GM21717 (cell line): ENCODE results near the gene OAS2.

Experiments
- ATAC-seq: cut with Tn5 transposase; IDR thresholded peaks from one replicate; pipeline ENCODE4 v1.9.1; 2021; ENCODE audit warnings: mild to moderate bottlenecking, moderate library complexity; ENCODE audit not compliant: unreplicated experiment

Gene OAS2

DNA sequence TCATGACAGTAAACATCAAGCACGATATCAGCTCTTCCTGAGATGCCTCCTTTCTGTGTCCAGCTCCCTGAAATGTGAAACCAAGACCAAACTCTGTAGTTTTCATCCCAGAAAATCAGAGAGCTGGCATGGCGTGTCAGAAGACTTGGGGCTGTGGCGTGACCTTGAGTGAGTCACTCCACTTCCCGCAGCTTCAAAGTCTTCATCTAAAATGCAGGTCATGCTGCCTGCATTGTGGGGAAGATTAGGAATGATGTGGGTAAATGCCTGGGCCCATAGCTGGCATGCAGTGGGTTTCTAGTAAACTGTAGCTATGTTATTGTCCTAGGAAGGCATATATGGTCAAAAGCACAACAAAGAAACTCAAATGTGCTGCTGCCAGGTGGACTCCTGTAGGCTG, 28.8 kb downstream of the OAS2 start:
- ATAC-seq, result no peak

DNA sequence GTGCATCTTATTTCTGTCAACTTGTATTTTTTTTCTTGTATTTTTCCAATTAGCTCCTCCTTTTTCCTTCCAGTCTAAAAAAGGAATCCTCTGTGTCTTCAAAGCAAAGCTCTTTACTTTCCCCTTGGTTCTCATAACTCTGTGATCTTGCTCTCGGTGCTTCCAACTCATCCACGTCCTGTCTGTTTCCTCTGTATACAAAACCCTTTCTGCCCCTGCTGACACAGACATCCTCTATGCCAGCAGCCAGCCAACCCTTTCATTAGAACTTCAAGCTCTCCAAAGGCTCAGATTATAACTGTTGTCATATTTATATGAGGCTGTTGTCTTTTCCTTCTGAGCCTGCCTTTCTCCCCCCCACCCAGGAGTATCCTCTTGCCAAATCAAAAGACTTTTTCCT, 32.4 kb downstream of the OAS2 start:
- no peak for ATAC-seq

DNA sequence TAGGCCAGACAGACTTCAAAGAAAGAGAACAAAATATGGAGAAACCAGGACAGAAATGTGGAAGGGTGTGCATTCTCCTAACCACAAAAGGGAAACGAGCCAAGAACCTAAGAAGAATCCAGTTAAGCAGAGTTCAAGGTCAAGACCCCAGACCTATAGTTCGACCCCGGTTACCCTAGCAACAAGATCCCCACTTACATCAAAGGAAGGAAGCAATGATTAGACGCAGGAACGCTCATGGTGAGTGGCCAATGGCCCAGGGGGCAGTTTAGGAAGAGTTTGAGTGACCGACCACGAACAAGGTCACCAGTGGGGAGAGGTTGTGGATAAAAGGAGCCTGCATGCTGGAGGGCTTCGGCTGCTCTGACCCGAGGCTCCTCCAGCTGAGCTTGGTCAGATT, 36.2 kb downstream of the OAS2 start:
- ATAC-seq, result no peak

DNA sequence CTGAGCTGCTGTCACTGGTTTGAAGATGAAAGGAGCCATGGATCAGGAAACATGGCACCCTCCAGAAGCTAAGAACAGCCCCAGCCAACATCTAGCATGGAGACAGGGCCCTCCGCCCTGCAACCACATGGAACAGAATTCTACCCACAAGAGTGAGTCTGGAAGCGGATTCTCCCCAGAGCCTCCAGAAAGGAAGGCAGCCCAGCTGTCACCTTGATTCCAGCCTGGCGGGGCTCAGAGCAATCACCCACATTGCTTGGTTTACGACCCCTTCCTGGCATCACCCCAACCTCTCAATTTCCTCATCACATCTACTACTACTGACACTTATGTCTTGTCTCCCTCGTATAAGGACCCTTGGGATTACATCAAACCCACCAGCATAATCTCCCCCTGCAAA, 38.5 kb downstream of the OAS2 start:
- ATAC-seq, result no peak

DNA sequence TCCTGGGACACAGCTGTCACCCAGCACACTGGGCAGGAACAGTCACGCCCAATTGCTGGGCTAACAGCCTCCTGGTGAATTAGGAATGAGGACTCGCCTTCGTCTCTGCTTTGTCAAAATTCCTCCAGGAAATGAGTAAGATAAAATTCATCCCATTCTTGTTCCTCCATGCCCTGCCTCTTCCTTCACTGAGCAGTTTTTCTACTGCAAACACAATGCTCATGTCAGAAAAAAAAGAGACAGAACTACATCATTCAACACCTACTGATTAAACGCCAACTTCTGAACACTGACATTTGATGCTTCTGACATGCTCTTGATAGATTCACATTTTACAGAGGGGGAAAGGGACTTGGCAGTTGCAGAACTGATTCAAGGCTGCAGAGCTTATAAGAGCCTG, 40.7 kb downstream of the OAS2 start:
- ATAC-seq, result no peak

DNA sequence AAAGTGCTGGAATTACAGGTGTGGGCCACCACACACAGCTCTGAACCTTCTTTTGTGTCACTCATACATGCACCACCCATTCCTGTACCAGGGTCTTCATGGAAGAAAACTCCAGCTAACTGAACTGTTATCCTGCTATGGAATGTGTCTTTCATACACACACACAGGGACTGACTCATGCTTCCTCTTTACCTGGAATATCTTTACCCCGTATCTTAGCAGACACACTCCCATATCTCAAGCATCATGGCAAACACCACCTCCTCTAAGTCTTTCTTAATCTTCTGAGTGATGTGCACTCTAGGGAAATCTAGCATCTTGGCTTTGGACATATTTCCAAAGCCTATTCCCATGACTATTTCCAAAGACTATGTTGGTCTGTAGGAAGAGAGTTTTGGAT, 43.2 kb downstream of the OAS2 start:
- ATAC-seq, result no peak

DNA sequence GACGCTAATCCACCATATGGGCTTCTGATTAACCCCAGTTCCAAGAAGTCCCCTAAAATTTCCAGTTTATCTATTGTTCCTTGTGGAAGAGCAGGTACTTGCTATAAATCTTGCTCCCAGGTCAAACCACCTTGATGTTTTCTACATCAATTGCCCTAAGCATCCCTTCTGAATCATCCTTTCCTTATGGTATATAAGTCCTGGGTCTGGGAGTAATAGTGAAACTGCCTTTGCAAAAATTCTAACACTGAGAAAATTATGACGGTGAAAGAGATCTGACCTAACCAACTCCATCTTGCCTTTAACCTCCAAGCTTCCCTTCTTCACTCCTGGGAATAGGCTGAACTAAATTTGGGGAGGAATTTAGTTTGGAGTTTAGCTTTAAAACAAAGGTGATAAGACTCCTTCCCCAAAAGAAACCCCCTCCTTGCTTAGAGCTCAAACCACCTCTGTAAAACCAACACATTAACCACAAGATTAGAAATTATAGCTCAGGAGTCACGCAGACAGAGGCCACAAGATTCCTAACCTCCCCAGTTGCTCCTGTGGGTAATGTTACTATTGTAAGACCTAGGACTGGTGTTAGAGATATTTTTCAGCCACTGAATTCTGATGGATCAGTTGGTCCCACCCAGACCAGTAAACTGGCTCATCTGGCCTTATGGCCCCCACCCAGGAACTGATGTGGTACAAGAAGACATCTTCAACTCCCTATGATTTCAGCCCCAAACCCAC, 44.4 kb downstream of the OAS2 start:
- no peak for ATAC-seq

DNA sequence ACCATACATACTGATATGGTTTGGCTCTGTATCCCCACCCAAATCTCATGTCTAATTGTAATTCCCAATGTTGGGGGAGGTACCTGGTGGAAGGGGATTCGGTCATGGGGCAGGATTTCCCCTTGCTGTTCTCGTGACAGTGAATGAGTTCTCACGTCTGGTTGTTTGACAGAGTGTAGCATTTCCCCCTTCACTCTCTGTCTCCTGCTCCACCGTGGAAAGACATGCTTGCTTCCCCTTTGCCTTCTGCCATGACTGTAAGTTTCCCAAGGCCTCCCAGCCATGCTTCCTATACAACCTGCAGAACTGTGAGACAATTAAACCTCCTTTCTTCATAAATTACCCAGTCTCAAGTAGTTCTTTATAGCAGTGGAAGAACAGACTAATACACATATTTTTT, 49.4 kb downstream of the OAS2 start:
- ATAC-seq, result no peak

DNA sequence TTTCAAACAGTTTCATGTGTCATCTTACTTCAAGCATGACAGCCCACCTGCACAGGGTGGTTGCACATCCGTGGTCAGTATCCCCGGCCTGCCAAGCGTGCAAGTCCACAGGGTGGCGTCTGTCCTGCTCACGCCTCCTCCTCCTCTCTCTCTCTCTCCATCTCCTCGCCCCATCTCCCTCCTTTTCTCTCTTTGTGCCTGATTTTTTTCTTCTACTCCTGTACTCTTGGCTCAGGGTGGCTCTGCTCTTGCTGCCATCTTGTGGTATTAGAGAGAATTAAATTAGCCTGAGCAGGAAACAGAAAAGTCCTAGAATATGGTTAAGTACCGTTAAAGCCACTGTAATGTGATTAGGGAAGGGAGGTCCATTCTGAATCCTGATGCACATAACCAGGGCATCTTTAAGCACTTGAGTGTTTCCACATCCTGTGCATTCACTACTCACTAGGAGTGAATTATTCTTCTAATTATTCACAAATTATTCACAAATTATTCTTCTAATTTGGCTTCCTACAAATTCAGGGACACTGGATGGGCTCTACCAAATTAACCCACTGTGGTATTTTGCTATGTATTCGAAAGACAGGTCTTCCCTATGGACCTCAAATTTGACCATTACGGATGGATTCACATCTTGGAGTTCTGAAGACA, 52.7 kb downstream of the OAS2 start:
- no peak for ATAC-seq

DNA sequence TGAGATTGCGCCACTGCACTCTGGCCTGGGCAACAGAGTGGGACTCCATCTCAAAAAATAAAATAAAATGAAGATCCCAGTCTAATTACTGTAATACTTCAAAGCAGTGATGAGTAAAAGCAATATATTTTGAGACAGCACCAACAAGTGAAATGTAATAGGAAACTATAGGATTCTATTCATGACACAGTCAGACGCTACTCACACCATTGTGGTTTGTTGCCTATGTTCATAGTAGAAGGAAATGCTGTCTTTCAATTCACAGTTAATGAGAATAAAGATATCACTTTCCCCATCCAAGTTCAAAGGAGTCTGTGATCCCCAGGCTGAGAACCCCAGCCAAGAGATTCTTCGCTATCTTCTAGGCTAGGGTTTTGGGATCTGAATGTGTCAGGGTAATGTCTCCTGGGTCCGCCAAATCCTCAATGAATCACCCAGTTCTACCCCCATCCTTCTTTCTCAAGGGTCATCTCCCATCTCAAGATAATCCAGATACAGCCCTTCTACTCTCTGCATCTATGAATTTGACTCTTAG, 61.7 kb downstream of the OAS2 start:
- no peak for ATAC-seq

DNA sequence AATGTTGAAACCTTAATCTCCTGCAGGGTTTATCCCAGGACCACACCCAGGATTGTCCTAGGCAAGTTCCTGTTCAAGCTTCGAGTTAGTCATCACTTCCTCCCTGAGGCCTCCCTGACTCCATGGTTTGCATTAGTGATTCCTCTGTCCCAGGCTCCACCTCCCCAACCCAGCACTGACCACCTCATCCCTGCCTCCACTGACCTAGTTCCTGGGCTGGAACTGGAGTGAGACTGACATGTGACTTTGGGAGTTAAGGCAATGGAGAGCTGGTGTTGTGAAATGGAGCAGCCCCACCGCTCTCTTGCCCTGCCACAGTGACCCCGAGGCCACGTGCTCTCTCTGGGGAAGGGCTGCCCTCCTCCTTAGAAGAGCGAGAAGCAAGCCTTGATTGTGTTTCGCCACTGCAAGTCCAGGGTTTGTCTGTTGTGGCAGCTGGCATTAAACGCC, 62.4 kb downstream of the OAS2 start:
- ATAC-seq, result no peak

DNA sequence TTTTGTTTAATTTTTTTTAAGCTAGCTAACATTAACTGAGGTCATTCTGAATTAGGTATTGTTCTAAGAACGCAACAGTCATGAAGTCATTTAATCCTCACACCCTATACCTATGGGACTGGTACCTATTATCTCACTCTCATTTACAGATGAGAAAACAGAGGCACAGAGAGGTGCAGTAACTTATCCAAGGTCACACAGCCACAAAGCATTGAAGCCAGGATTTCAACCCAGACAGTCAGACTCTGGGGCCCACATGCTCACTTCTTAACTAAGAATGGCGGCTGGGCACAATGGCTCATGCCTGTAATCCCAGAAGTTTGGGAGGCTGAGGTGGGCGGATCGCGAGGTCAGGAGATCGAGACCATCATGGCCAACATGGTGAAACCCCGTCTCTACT, 63.2 kb downstream of the OAS2 start:
- ATAC-seq, result no peak

DNA sequence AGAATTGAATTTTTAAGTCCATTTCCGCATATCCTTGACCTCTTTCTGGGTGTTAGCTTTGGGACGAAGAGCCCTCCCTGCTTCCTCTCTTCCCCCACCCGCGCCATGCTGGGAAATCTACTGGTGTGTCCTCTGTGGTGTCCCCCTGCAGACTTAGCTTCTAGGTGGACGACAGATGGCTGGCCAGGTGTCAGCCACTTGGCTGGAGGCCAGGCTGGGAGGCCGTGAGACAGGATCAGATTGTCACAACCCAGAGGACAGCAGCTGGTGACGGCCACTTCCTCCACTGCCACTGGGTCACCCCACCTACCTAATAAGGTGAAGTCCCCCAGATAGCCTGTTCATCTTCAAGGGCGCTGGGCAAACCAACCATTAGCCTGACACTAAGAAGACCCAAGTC, 64.9 kb downstream of the OAS2 start:
- no peak for ATAC-seq

DNA sequence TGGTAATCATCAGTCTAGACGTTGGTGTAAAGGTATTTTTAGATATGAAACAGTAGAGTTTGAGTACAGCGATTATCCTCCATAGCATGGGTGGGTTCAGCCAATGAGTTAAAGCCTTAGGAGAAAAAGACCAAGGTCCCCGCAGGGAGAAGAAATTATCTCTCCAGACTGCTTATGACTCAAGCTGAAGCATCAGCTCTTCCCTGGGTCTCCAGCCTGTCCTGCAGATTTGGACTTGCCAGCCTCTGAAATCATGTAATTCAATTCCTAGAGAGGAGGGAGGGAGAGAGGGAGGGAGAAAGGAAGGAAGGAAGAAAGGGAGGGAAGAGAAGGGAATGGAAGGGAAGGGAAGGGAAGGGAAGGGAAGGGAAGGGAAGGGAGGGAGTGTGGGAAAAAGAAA, 66.2 kb downstream of the OAS2 start:
- ATAC-seq, result no peak

DNA sequence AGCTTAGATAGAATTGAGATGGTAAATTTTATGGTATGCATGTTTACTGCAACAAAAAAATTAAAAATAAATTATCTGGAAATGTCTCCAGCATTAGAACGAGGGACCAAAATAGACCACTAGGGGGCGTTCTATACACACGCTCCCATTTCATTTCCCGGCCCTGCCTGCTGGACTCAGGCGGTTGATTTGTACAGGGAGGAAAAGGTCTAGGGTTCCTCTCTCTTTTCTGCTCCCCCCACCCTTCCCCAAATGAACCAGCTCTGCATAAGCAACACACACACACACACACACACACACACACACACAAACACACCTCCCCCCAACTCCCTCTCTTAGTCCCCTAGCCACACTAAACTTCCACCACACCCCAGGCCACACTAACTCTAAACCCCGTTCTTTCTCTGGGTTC, 70.4 kb downstream of the OAS2 start:
- ATAC-seq, result no peak

DNA sequence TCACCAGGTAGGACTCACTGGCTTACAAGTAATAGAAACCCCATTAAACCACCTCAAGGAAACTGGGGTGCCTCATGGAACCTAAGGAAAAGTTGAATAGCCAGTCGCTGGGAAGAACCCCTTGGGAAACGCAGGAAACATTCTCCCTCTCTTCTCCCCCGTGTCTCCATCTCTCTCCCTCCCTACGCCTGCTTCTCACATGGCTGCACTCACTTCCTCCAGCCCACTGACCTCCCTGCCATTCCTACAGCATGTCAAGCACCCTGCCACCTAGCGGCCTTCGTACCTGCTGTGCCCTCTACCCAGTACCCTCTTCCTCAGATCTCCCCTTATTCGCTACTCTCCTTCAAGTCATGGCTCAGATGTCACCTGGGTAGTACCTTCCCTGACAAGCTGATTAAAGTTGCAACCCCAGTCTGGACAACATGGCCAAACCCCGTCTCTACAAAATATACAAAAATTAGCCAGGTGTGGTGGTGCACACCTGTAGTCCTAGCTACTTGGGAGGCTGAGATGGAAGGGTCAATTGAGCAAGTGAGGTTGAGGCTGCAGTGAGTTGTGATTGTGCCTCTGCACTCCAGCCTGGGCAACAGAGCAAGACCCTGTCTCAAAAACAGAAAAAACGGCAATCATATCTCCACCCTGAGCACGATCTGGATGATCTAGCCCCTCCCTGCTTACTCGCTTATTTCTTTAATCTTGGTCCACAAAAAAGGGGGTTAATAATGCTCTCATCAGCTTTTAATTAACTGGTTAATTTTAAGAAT, 71.8 kb downstream of the OAS2 start:
- ATAC-seq, result no peak

DNA sequence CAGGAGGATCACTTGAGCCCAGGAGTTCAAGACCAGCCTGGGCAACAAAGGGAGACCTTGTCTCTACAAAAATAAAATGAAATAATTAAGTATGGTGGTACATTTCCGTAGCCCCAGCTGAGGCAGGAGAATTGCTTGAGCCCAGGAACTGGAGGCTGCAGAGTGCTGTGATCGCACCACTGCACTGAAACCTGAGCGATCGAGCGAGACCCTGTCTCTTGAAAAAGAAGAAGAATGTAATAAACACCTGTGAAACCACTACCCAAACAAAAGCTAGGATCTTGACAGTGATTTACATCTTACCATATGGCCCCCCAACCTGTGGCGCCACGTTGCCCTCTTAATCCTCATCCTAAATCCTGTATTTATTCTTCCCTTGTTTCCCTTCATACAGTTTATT, 72.5 kb downstream of the OAS2 start:
- no peak for ATAC-seq

DNA sequence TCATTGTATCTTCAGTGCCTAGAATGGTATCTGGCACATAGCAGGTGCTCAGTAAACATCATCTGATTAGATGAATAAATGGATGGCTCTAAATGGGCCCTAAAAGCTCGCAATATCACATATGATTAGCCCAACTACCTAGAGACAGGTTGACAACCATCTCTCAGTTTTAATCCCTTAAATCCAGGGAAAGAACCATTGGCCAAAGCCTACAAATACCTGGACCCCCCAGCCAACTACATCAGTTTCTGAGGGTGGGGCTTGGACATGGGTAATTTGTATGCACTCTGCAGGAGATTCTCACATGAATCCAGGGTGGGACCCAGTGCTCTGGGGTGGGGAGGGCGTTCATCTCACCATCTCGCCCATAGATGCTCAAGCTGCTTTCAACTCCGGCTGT, 73.4 kb downstream of the OAS2 start:
- ATAC-seq, result no peak

DNA sequence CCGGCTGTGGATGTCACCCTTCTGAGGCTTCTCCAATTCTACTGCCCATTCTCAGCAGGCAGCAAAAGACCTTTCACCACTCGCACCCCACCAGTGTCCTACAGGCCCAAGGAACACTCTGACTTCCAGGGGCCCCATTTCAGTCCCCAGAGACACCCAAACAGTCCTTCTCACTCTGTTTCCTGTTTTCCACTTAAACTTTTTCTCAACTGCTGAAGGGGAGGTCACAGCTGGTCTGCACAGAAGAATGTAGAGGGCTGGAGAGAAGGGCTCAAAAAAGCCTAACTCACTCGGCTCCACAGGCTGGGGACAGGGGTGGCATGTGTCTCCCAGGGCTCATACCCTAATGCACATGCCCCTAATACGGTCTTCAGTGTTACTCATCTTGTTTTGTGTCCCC, 74.0 kb downstream of the OAS2 start:
- no peak for ATAC-seq

DNA sequence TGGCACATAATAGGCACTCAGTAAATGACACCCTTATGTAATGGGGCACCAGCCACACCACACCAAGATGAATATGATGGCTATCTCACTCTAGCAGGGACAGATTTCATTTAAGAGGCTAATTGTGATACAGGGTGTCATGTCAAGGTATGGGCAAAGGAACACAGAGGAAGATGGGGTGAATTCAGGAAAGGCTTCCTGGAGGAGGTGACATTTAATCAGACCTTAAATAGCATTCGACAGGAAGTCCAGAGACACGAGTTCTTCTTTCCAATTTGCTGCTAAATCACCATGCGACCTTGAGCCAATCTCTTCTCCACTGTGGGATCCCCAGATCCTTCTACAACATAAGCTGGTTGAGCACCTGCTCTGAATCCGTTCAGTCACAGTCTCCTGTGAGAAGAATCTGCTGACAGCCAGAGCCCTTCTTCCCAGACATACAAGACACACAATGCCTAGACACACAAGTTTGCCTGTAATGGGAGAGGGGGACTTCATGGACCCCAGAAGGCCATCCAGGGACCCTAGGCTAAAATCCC, 76.7 kb downstream of the OAS2 start:
- ATAC-seq, result no peak

DNA sequence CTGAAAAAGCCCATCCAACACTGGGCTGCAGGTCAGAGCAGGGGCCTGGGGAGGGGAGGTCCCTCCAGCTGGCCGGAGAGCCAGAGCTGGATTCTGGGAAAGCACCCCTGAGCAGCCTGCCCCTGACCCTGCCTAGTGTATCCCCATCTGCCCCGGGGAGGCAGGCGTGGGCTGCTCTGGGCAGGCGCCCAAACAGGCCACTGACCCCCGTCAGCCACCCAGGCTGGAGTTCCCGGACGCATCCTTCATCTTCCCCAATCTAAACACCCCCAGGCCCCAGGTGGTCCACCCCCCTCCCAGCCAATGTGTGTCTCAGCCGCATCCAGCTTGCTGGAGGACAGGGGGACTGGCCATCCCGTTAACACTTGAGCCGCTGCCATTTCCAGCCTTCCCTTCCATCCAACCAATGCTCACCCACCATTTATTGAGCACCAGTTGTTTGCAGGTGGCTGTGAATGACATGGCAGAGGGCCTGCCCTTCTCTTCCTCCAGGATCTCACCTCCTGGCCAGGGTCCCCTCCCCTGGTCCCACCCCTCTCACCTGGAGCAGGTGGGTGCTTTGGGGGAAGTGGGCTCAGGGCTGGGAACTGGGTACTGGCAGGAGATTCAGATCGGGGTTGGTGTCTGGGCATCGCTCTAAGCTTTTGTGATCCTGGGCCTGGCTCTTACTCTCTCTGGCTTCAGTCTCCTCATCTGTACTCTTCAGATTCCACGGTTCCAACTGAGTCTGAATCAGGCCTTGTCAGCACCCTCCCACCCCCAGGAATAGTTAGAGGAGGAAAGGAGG, 77.5 kb downstream of the OAS2 start:
- ATAC-seq, result no peak
